ENCODE data around the gene KDR. TPM values are rescaled to one million over a fixed set of nuclear protein-coding genes. Genes with fewer than 3 reads are reported as not detected.

Gene KDR
- polyA plus RNA-seq, 1 donor from 2014 or later, result not detected

DNA sequence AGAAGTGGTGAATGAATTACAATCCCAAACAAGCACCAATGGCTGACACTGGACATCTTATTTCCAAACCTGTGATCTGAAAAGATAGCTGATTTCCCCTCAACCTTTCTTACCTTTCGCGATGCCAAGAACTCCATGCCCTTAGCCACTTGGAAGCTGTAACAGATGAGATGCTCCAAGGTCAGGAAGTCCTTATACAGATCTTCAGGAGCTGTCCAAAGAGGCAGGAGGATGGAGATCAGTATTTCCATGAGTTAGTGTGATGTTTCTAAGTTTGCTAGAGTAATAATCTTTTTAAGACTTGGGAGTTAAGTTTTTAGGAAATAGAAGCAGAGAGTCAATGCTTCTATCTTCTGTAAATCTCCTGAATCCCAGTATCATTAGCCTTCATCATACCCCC, 32.9 kb downstream of the KDR start:
- Histone ChIP-seq H3K27ac (ENCODE audit: low read length) (no peak overlapping the region), H3K9ac (ENCODE audit: low read length) (no peak overlapping the region), H4K20me1 (ENCODE audit: insufficient read depth) (no peaks in the 10 kb centered on the region), H3K4me2 (ENCODE audit: low read length) (no peak overlapping the region), H2AFZ (ENCODE audit: low read depth, low read length) (no peak overlapping the region), H3K27me3 (ENCODE audit: insufficient read depth, low read depth, low read length) (no peaks in the 10 kb centered on the region), H3K9me2 (ENCODE audit: insufficient read depth, low read length) (no peaks in the 10 kb centered on the region), H3K4me3 (ENCODE audit: low read length) (no peak overlapping the region), H3K9me3 (ENCODE audit: low read length) (no peaks in the 10 kb centered on the region), H3F3A (ENCODE audit: insufficient read depth, low read length, poor library complexity, severe bottlenecking) (no peaks in the 10 kb centered on the region), H3K79me2 (replicated peaks; ENCODE audit: insufficient read depth, low read length) (no peaks in the 10 kb centered on the region), H3K36me3 (ENCODE audit: insufficient read depth, low read length) (no peaks in the 10 kb centered on the region)
- no peak for TF ChIP-seq SMC3 (conservative IDR thresholded peaks at IDR 0.05; ENCODE audit: poor library complexity)

DNA sequence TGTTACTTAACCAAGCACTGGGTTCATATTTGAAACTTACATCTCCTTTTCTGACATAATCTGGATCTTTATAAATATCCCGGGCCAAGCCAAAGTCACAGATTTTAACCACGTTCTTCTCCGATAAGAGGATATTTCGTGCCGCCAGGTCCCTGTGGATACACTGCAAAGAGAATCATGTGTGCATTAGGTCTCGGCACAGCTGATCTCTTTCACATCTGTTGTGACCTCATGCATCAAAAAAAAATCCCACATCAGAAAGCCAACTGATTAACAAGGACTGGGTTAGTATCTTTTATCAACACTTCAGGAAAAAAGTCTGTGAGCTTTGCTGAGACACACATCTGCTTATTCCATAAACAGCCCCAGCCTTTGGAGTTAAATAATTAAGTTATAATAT, 35.5 kb downstream of the KDR start:
- H3F3A ChIP-seq (ENCODE audit: insufficient read depth, low read length, poor library complexity, severe bottlenecking), result no peaks in the 10 kb centered on the region
- H3K4me3 ChIP-seq (ENCODE audit: low read length), result no peak overlapping the region
- no peaks in the 10 kb centered on the region for H4K20me1 ChIP-seq (ENCODE audit: insufficient read depth)
- H3K27me3 ChIP-seq (ENCODE audit: insufficient read depth, low read depth, low read length), result no peaks in the 10 kb centered on the region
- H3K36me3 ChIP-seq (ENCODE audit: insufficient read depth, low read length), result no peaks in the 10 kb centered on the region
- no peak for TF ChIP-seq RAD21 (conservative IDR thresholded peaks at IDR 0.05)
- TF ChIP-seq MXI1 (conservative IDR thresholded peaks at IDR 0.05; ENCODE audit: poor library complexity, severe bottlenecking), result no peak
- no peak for TF ChIP-seq SMC3 (conservative IDR thresholded peaks at IDR 0.05; ENCODE audit: poor library complexity)
- TF ChIP-seq POLR2AphosphoS5 (IDR thresholded peaks at IDR 0.05), result no peak
- TF ChIP-seq, protein P1, sequence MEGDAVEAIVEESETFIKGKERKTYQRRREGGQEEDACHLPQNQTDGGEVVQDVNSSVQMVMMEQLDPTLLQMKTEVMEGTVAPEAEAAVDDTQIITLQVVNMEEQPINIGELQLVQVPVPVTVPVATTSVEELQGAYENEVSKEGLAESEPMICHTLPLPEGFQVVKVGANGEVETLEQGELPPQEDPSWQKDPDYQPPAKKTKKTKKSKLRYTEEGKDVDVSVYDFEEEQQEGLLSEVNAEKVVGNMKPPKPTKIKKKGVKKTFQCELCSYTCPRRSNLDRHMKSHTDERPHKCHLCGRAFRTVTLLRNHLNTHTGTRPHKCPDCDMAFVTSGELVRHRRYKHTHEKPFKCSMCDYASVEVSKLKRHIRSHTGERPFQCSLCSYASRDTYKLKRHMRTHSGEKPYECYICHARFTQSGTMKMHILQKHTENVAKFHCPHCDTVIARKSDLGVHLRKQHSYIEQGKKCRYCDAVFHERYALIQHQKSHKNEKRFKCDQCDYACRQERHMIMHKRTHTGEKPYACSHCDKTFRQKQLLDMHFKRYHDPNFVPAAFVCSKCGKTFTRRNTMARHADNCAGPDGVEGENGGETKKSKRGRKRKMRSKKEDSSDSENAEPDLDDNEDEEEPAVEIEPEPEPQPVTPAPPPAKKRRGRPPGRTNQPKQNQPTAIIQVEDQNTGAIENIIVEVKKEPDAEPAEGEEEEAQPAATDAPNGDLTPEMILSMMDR (IDR thresholded peaks at IDR 0.05; ENCODE audit: poor library complexity, severe bottlenecking), result no peak
- no peak for TF ChIP-seq EP300 (conservative IDR thresholded peaks at IDR 0.05; ENCODE audit: poor library complexity, severe bottlenecking)
- H2AFZ ChIP-seq (ENCODE audit: low read depth, low read length), result no peak overlapping the region
- no peaks in the 10 kb centered on the region for H3K9me3 ChIP-seq (ENCODE audit: low read length)
- H3K27ac ChIP-seq (ENCODE audit: low read length), result no peak overlapping the region
- H3K79me2 ChIP-seq (replicated peaks; ENCODE audit: insufficient read depth, low read length), result no peaks in the 10 kb centered on the region
- no peaks in the 10 kb centered on the region for H3K9me2 ChIP-seq (ENCODE audit: insufficient read depth, low read length)
- no peak overlapping the region for H3K9ac ChIP-seq (ENCODE audit: low read length)
- no peak overlapping the region for H3K4me2 ChIP-seq (ENCODE audit: low read length)

DNA sequence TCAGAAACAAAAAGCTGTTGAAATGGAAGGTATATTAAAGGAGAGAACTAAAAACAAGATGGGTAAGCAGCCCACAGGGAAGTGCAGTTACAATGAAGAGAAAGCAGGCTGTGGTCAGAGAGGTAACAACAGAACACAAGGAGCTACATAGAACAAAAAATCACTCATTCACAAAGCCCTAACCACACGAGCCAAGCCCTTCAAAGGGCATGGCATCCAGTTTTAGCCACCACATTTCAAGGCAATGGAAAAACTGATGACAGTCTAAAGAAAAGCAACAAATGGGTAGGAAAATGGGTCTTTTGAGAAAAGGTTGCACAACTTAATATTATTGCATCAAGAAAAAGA, 37.5 kb downstream of the KDR start:
- Histone ChIP-seq H3K9ac (ENCODE audit: low read length) (no peak overlapping the region), H3K27ac (ENCODE audit: low read length) (no peak overlapping the region), H3K4me2 (ENCODE audit: low read length) (no peak overlapping the region), H3K27me3 (ENCODE audit: insufficient read depth, low read depth, low read length) (no peaks in the 10 kb centered on the region), H3F3A (ENCODE audit: insufficient read depth, low read length, poor library complexity, severe bottlenecking) (no peaks in the 10 kb centered on the region), H3K79me2 (replicated peaks; ENCODE audit: insufficient read depth, low read length) (no peaks in the 10 kb centered on the region), H3K4me3 (ENCODE audit: low read length) (no peak overlapping the region), H3K9me2 (ENCODE audit: insufficient read depth, low read length) (no peaks in the 10 kb centered on the region), H3K9me3 (ENCODE audit: low read length) (no peaks in the 10 kb centered on the region), H3K36me3 (ENCODE audit: insufficient read depth, low read length) (no peaks in the 10 kb centered on the region), H4K20me1 (ENCODE audit: insufficient read depth) (no peaks in the 10 kb centered on the region), H2AFZ (ENCODE audit: low read depth, low read length) (no peak overlapping the region)
- TF ChIP-seq TAF1 (IDR thresholded peaks at IDR 0.05; ENCODE audit: low read depth) (no peak), RAD21 (conservative IDR thresholded peaks at IDR 0.05) (no peak), EP300 (conservative IDR thresholded peaks at IDR 0.05; ENCODE audit: poor library complexity, severe bottlenecking) (no peak), MXI1 (conservative IDR thresholded peaks at IDR 0.05; ENCODE audit: poor library complexity, severe bottlenecking) (no peak), EZH2 (IDR thresholded peaks at IDR 0.05; ENCODE audit: borderline replicate concordance, insufficient read depth, low read length, poor library complexity, severe bottlenecking) (no peak), POLR2AphosphoS5 (IDR thresholded peaks at IDR 0.05) (no peak), SMC3 (conservative IDR thresholded peaks at IDR 0.05; ENCODE audit: poor library complexity) (no peak)
- TF ChIP-seq, protein P2, sequence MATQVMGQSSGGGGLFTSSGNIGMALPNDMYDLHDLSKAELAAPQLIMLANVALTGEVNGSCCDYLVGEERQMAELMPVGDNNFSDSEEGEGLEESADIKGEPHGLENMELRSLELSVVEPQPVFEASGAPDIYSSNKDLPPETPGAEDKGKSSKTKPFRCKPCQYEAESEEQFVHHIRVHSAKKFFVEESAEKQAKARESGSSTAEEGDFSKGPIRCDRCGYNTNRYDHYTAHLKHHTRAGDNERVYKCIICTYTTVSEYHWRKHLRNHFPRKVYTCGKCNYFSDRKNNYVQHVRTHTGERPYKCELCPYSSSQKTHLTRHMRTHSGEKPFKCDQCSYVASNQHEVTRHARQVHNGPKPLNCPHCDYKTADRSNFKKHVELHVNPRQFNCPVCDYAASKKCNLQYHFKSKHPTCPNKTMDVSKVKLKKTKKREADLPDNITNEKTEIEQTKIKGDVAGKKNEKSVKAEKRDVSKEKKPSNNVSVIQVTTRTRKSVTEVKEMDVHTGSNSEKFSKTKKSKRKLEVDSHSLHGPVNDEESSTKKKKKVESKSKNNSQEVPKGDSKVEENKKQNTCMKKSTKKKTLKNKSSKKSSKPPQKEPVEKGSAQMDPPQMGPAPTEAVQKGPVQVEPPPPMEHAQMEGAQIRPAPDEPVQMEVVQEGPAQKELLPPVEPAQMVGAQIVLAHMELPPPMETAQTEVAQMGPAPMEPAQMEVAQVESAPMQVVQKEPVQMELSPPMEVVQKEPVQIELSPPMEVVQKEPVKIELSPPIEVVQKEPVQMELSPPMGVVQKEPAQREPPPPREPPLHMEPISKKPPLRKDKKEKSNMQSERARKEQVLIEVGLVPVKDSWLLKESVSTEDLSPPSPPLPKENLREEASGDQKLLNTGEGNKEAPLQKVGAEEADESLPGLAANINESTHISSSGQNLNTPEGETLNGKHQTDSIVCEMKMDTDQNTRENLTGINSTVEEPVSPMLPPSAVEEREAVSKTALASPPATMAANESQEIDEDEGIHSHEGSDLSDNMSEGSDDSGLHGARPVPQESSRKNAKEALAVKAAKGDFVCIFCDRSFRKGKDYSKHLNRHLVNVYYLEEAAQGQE (IDR thresholded peaks at IDR 0.05; ENCODE audit: borderline replicate concordance), result no peak
- TF ChIP-seq, protein P1 (IDR thresholded peaks at IDR 0.05; ENCODE audit: poor library complexity, severe bottlenecking), result no peak

Data from neural cell (in vitro differentiated cells).